Fibroblast of villous mesenchyme (primary cell): ENCODE results near the gene CDX1. TPM values are rescaled to one million over a fixed set of nuclear protein-coding genes. Genes with fewer than 3 reads are reported as not detected.
A peak's percentile ranks its signal among the peaks of the same experiment; 100 is the strongest.

ENCODE experiments used
- DNase-seq: peaks from one replicate; pipeline ENCODE4 v3.0.0-alpha.2; 2010; ENCODE audit warnings: low read depth
- H3K4me3 ChIP-seq: 2 replicates; pipeline ENCODE4 v1.5.1; 2011; ENCODE audit warnings: low read depth, mild to moderate bottlenecking, low read length
- total RNA-seq: library from RNA; depleted of rRNA; stranded (reverse); fragments of >200 nt; gene quantifications from 2 replicates; pipeline ENCODE4 v1.2.3, GENCODE V29; 2012
- TF ChIP-seq, protein P1 (sequence below): IDR thresholded peaks from 2 replicates; pipeline ENCODE4 v1.5.1; 2012; ENCODE audit warnings: low read depth, mild to moderate bottlenecking, low read length; ENCODE audit not compliant: insufficient read depth

Gene CDX1
- total RNA-seq, 1 donor, result under 0.01 TPM

DNA sequence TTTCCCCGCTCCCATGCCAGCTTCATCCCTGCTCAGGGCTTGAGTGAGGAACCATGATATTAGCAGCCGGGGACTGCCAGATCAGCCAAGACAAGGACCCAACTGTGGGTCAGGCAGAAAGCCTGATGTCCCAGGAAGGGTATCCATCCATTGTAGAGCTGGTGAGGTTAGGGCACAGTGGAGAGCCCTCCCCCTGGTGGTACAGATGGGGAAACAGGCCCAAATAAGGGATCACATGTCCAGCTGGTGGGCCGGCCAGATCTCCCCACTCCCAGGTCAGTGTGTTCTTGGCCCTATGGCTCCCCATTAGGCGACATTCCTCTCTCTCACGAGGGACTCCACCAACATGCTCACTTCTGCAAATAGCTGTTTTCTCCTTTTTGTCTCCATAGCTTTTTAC is 9.0 kb downstream of the CDX1 start:
- TF ChIP-seq, protein P1, sequence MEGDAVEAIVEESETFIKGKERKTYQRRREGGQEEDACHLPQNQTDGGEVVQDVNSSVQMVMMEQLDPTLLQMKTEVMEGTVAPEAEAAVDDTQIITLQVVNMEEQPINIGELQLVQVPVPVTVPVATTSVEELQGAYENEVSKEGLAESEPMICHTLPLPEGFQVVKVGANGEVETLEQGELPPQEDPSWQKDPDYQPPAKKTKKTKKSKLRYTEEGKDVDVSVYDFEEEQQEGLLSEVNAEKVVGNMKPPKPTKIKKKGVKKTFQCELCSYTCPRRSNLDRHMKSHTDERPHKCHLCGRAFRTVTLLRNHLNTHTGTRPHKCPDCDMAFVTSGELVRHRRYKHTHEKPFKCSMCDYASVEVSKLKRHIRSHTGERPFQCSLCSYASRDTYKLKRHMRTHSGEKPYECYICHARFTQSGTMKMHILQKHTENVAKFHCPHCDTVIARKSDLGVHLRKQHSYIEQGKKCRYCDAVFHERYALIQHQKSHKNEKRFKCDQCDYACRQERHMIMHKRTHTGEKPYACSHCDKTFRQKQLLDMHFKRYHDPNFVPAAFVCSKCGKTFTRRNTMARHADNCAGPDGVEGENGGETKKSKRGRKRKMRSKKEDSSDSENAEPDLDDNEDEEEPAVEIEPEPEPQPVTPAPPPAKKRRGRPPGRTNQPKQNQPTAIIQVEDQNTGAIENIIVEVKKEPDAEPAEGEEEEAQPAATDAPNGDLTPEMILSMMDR, result peak; percentile 75
- no peak overlapping the region for H3K4me3 ChIP-seq
- peak; percentile 57 for DNase-seq

DNA sequence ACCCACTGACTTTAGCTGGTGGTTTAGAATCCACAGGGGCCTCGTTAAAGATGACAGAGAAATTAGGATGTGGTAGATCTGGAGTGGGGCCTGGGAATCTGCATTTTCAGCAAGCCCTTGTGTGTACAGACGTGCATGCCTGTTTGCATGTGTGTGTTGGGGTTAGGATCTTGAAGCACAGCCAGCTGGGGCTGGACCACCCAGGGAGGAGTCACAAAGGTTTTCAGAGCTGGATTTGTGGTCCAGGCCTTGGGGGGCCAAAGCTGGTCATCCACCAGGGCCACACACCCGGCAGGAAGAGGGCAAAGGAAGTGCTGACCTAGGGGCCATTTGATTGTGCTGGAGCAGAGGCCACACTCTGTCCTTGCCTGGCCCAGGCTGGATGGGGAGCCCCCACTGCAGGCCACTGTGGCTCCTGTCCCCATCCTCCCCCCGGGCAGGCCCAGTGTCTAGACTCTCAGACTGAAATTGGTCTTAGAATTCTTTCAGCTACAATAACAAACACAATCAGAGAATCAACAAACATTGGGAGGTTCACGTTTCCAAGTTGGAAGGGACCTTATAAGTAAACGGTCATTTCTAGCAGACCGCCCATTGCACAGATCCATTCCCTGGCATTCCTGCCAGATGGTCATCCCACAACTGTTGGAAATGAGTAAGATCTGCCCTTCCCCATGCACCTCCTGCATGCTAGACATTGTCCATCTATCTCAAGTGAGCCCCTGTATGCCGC is 10.3 kb downstream of the CDX1 start:
- no peak for DNase-seq
- no peak overlapping the region for H3K4me3 ChIP-seq

DNA sequence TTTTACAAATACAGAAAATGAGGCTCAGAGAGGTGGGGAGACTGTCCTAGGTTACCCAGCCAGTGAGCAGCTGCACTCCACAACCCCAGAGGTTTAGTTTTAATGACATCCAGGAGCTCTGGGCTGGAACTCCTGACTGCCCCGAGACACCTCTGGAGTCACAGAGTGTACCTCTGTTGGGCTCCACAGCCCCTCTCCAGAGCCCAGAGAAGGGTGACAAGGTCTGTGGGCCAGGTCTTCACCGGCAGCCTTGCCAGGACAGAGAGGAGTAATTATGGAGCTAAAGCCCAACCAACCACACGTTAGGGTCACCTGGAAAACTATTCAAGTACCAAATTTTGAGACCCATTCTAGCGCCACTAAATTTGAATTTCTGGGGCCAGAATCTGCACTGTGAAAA is 11.1 kb downstream of the CDX1 start:
- no peak overlapping the region for H3K4me3 ChIP-seq
- no peak for DNase-seq
- TF ChIP-seq, protein P1, result no peak

More for the DNA sequence above, 10.3 kb downstream of the CDX1 start:
- TF ChIP-seq, protein P1, result no peak

DNA sequence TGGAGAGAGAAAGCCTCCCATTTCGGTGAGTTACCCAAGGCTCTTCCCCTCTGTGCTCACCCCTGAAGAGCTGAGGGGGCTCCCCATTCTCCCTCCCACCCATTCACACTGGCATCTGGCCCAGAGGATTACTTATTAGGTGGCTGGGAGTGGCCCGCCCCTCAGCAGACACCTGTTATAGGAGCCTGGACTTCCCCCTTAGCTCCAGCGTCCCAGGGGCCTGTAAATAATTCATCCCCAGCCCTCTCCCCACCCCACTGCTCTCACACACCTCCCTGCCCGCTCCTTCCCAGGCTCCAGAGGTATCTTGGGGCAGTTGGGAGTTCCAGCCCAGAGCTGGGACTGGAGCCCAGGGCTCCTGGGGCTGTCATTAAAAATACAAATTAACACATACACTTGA is 11.7 kb downstream of the CDX1 start:
- H3K4me3 ChIP-seq, result no peak overlapping the region
- TF ChIP-seq, protein P1, result no peak
- no peak for DNase-seq

DNA sequence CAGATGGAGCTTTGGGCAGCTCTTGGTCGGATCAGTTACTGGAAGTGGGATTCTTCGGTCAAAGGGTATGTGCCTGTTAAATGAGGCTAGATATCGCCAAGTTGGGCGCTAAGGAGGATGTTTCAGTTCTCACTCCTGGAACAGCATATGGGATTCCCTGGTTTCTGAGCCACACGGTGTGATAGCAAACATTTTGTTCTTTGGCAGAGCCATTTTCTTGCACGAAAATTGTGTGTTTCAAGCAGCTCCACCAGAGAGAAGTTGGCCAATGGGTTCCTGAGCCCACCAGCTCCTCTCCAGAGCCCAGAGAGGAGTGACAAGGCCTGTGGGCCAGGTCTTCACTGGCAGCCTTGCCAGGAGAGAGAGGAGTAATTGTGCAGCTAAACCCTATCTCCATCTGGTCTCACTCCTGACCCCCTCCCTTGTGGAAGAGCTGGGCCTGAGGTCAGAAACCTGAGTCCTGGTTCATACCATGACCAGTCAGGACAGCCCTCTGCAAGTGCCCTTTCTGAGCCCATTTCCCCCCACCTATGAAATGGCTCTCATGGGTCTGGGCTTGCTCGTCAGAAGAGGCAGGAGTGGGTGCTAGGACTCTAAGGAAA is 12.5 kb downstream of the CDX1 start:
- TF ChIP-seq, protein P1, result no peak
- DNase-seq, result no peak
- no peak overlapping the region for H3K4me3 ChIP-seq

DNA sequence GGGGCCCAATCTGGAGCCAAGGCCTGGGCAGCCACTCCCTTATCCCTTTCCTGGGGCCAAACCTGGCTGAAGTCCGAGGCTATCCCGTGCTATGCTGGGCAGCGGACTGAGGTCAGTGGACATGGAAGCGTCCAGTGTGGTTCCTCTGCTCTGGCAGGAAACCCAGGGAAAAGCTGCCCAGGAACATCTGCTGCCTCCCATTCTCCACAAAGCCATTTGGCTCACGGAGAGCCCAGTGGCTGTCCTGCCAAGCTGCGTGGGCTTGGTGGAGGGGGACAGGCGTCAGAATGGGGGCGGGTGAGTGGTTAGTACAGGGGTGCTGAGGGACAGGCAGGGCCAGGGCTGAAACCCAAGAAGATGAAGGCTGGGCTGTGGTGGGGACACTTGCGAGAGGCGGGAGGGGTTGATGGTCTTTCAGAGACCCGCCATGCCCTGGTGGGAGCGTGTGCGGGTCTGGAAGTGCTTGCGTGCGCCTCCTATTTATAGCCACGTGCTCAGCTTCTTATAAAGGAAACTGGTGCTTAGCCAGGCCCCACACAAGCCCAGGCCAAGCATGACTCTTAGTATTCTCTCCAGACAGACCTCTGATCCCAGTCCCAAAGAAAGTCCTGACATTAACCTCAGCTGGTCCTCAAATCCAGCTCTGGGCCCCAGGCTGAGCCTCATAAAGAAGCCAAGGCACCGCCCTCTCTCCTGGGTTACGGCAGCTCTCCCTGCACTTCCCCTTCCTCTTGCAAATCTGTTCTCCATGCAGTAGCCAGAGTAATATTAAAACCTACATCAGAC is 13.9 kb downstream of the CDX1 start:
- TF ChIP-seq, protein P1, result no peak
- H3K4me3 ChIP-seq, result no peak overlapping the region
- DNase-seq, result peak; percentile 42
